ENCODE data around the gene SH3D19.

DNA sequence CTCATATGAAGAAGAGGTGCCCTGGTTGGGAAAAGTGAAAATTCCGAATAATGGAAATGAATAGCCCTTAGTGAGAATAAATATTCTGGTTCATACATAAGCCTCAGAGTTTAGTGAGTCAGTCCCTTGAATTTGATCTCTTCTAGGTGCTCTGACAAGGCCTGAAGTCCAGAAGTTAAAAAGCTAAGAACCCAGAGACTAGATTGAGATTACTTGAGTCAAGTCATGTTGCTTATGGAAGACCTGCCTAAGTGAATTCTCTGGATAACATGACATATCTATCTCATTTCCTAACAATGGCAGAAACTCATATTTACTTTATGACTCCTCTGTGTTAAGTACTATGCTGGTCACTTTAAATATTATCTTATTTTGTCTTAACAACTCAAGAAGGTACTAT is 58.9 kb downstream of the SH3D19 start:
- TF ChIP-seq POLR2AphosphoS5 (IDR thresholded peaks at IDR 0.05) = no peak
- TF ChIP-seq, protein P1, sequence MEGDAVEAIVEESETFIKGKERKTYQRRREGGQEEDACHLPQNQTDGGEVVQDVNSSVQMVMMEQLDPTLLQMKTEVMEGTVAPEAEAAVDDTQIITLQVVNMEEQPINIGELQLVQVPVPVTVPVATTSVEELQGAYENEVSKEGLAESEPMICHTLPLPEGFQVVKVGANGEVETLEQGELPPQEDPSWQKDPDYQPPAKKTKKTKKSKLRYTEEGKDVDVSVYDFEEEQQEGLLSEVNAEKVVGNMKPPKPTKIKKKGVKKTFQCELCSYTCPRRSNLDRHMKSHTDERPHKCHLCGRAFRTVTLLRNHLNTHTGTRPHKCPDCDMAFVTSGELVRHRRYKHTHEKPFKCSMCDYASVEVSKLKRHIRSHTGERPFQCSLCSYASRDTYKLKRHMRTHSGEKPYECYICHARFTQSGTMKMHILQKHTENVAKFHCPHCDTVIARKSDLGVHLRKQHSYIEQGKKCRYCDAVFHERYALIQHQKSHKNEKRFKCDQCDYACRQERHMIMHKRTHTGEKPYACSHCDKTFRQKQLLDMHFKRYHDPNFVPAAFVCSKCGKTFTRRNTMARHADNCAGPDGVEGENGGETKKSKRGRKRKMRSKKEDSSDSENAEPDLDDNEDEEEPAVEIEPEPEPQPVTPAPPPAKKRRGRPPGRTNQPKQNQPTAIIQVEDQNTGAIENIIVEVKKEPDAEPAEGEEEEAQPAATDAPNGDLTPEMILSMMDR (IDR thresholded peaks at IDR 0.05) = no peak
